Measurements from ENCODE around the gene BRD4.

GRCh38 chr19:15321739-15322138 lies 10.6 kb downstream of the BRD4 start:
- no peak for TF ChIP-seq POLR2A (IDR thresholded peaks at IDR 0.05; ENCODE audit: low read depth)
- no peak for TF ChIP-seq CTCF (IDR thresholded peaks at IDR 0.05)
- TF ChIP-seq POLR2AphosphoS5 (IDR thresholded peaks at IDR 0.05), result no peak
- TF ChIP-seq EP300 (IDR thresholded peaks at IDR 0.05), result no peak

Data from esophagus muscularis mucosa (tissue), 4 donors.